Right ventricle myocardium inferior (tissue), 1 donor: Measurements from ENCODE around the gene EEF1A2. TPM values are rescaled to one million over a fixed set of nuclear protein-coding genes. Genes with fewer than 3 reads are reported as not detected.

Experiments used
- total RNA-seq: library from RNA; stranded (reverse); fragmentation: NEBNext Ultra II Directional; extraction: Animal tissue kit (Norgen Biotek cat#: 25700); gene quantifications from one replicate; pipeline ENCODE4 v1.2.1, GENCODE V29; 2021
- donor health status: DM: no; HTN: yes; CAD: no; lungs with severe emphysema.

Gene EEF1A2
- total RNA-seq, 1 donor from 2014 or later = 1,274 TPM

Other genes starting within 250 kb of the EEF1A2 start
- gene NKAIN4, start 244.6 kb downstream of the EEF1A2 start, total RNA-seq = not detected
- 28.8 TPM for gene ARFGAP1, start 226.3 kb downstream of the EEF1A2 start, total RNA-seq
- not detected for gene COL20A1, start 205.9 kb downstream of the EEF1A2 start, total RNA-seq
- 2.3 TPM for gene CHRNA4, start 137.7 kb downstream of the EEF1A2 start, total RNA-seq
- 1.8 TPM for gene KCNQ2, start 26.4 kb downstream of the EEF1A2 start, total RNA-seq
- 261 TPM for gene PPDPF, start 21.7 kb upstream of the EEF1A2 start, total RNA-seq
- gene PTK6, start 38.3 kb upstream of the EEF1A2 start, total RNA-seq = 0.11 TPM
- not detected for gene SRMS, start 48.7 kb upstream of the EEF1A2 start, total RNA-seq
- gene FNDC11, start 55.1 kb upstream of the EEF1A2 start, total RNA-seq = 0.16 TPM
- gene HELZ2, start 75.2 kb upstream of the EEF1A2 start, total RNA-seq = 12.8 TPM
- gene GMEB2, start 128.0 kb upstream of the EEF1A2 start, total RNA-seq = 6.1 TPM
- 7.1 TPM for gene STMN3, start 154.3 kb upstream of the EEF1A2 start, total RNA-seq
- gene RTEL1, start 159.2 kb upstream of the EEF1A2 start, total RNA-seq = 9.0 TPM
- gene TNFRSF6B, start 197.6 kb upstream of the EEF1A2 start, total RNA-seq = 1.0 TPM
- 34.2 TPM for gene ARFRP1, start 208.9 kb upstream of the EEF1A2 start, total RNA-seq
- gene ZGPAT, start 209.0 kb upstream of the EEF1A2 start, total RNA-seq = 15.1 TPM
- 1.6 TPM for gene LIME1, start 237.6 kb upstream of the EEF1A2 start, total RNA-seq
- gene SLC2A4RG, start 240.7 kb upstream of the EEF1A2 start, total RNA-seq = 97.4 TPM